Measurements from ENCODE around the gene PHAF1. TPM values are rescaled to one million over a fixed set of nuclear protein-coding genes. Genes with fewer than 3 reads are reported as not detected.

Gene PHAF1
- total and polyA plus RNA-seq, 12 donors, result 7.1 to 12.7 (median 11.5) TPM

GRCh38 chr16:67146523-67147357, 37.0 kb downstream of the PHAF1 start:
- H3K27me3 ChIP-seq, result peaks cover 0 to 27% (median 0%) of the 10 kb centered on the region in 7 donors
- no peaks in the 10 kb centered on the region for H3K9me3 ChIP-seq
- no peak overlapping the region for H3K4me3 ChIP-seq
- TF ChIP-seq CTCF (IDR thresholded peaks at IDR 0.05), result no peak
- ATAC-seq, result no peak
- intact Hi-C loops (cut with DNase I), result no loop called here
- H3K4me1 ChIP-seq, result peaks cover 2 to 22% (median 13%) of the 10 kb centered on the region in 9 donors
- H3K36me3 ChIP-seq, result peaks cover 0 to 79% (median 41%) of the 10 kb centered on the region in 9 donors
- DNase-seq, result no peak
- H3K27ac ChIP-seq, result no peak overlapping the region
- 79 to 86% methylated on average over 7 of the region's 7 CpGs for WGBS, 2 donors

GRCh38 chr16:67147437-67148140, 37.8 kb downstream of the PHAF1 start:
- WGBS, 2 donors, result 96 to 98% methylated on average over 4 of the region's 4 CpGs
- Histone ChIP-seq H3K36me3 (peaks cover 0 to 71% (median 34%) of the 10 kb centered on the region in 9 donors), H3K4me1 (peaks cover 2 to 22% (median 13%) of the 10 kb centered on the region in 9 donors), H3K27me3 (peaks cover 0 to 30% (median 0%) of the 10 kb centered on the region in 7 donors), H3K4me3 (no peak overlapping the region), H3K27ac (no peak overlapping the region), H3K9me3 (no peaks in the 10 kb centered on the region)
- no peak for ATAC-seq
- DNase-seq, result no peak
- intact Hi-C loops (cut with DNase I), result no loop called here
- TF ChIP-seq CTCF (IDR thresholded peaks at IDR 0.05), result no peak

GRCh38 chr16:67148221-67148620, 38.5 kb downstream of the PHAF1 start:
- intact Hi-C loops (cut with DNase I), result no loop called here
- ATAC-seq (no peak), DNase-seq (no peak)
- Histone ChIP-seq H3K4me3 (no peak overlapping the region), H3K4me1 (peaks cover 2 to 22% (median 13%) of the 10 kb centered on the region in 9 donors), H3K9me3 (no peaks in the 10 kb centered on the region), H3K27me3 (peaks cover 0 to 30% (median 0%) of the 10 kb centered on the region in 7 donors), H3K36me3 (peaks cover 0 to 64% (median 28%) of the 10 kb centered on the region in 9 donors), H3K27ac (no peak overlapping the region)
- TF ChIP-seq CTCF (IDR thresholded peaks at IDR 0.05), result no peak
- 96 to 97% methylated on average over 2 of the region's 2 CpGs for WGBS, 2 donors

- Histone ChIP-seq H3K4me3 (no peak overlapping the region), H3K4me1 (peaks cover 2 to 22% (median 13%) of the 10 kb centered on the region in 9 donors), H3K36me3 (peaks cover 0 to 59% (median 27%) of the 10 kb centered on the region in 9 donors), H3K27ac (no peak overlapping the region), H3K9me3 (no peaks in the 10 kb centered on the region), H3K27me3 (peaks cover 0 to 30% (median 0%) of the 10 kb centered on the region in 7 donors)
- DNase-seq, result no peak
- intact Hi-C loops (cut with DNase I), result no loop called here
- no peak for ATAC-seq
- 90 to 91% methylated on average over 11 of the region's 11 CpGs for WGBS, 2 donors
- TF ChIP-seq CTCF (IDR thresholded peaks at IDR 0.05), result no peak
Observed at GRCh38 chr16:67148656-67149275, 39.0 kb downstream of the PHAF1 start.
